Hepatic stellate cell (primary cell): Measurements from ENCODE around the gene GPR156.

Experiments used
- DNase-seq: peaks from one replicate; pipeline ENCODE4 v3.0.0; 2011; ENCODE audit warnings: low spot score

GPR156 gene

GRCh38 chr3:120119846-120120510 lies 165.0 kb downstream of the GPR156 start:
- DNase-seq = no peak
